AG04449 (cell line): ENCODE data around the gene OPA1.

Experiments used
- CTCF ChIA-PET: fragments of 350-600 bp; formaldehyde crosslinking; extraction: SDS; loops from one replicate; lab custom pipeline; 2021; ENCODE audit warnings: antibody characterized with exemption; lab: Yijun Ruan, JAX
- POLR2A ChIA-PET: fragments of 400-600, 350-600 bp; formaldehyde crosslinking; extraction: SDS; loops from one replicate; lab custom pipeline; 2020; ENCODE audit warnings: antibody characterized with exemption, inconsistent platforms; lab: Yijun Ruan, JAX
- DNase-seq: peaks from one replicate; pipeline ENCODE4 v3.0.0-alpha.2; 2010; ENCODE audit warnings: low read depth, low spot score
- H3K4me3 ChIP-seq: 2 replicates; pipeline ENCODE4 v1.5.1; 2011; ENCODE audit warnings: low read depth, mild to moderate bottlenecking, control low read depth, low read length
- TF ChIP-seq, protein P1 (sequence below): IDR thresholded peaks from one replicate; pipeline ENCODE4 v1.5.1; 2011; ENCODE audit warnings: mild to moderate bottlenecking, moderate library complexity, low read length, control low read depth, inconsistent platforms; ENCODE audit not compliant: insufficient read depth; ENCODE audit errors: missing control alignments

Gene OPA1

DNA sequence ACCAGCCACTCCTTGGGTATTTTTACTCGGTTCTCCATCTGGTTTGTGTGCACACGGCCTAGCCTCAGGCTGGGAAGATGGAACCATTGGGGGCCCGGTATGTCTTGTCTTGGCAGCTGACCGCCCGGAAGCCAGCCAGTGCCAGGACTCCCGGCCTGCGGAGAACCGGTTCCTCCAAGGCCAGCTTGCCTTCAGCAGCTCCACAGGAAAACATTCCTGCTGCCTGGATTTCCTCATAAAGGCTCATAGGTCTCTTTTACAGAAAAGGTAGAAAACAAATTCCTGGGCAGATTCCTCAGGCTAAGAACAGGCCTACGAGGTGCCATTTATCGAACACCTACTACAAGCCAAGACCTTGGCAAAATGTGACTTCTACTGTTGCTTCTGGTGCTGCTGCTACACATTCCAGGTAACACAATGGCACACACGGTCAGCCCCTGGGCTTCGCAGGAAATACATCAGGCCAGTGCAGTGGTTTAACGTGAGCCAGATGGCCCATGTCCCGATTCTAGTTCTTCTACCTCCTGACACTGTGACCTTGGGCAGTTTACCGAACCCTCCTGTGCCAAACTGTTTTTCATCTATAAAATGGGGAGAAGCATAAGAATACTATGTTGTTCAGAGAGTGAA, 141.8 kb downstream of the OPA1 start:
- TF ChIP-seq, protein P1, sequence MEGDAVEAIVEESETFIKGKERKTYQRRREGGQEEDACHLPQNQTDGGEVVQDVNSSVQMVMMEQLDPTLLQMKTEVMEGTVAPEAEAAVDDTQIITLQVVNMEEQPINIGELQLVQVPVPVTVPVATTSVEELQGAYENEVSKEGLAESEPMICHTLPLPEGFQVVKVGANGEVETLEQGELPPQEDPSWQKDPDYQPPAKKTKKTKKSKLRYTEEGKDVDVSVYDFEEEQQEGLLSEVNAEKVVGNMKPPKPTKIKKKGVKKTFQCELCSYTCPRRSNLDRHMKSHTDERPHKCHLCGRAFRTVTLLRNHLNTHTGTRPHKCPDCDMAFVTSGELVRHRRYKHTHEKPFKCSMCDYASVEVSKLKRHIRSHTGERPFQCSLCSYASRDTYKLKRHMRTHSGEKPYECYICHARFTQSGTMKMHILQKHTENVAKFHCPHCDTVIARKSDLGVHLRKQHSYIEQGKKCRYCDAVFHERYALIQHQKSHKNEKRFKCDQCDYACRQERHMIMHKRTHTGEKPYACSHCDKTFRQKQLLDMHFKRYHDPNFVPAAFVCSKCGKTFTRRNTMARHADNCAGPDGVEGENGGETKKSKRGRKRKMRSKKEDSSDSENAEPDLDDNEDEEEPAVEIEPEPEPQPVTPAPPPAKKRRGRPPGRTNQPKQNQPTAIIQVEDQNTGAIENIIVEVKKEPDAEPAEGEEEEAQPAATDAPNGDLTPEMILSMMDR = no peak
- DNase-seq = no peak
- H3K4me3 ChIP-seq = no peak overlapping the region
- ChIA-PET CTCF (no interaction called here), POLR2A (no interaction called here)

DNA sequence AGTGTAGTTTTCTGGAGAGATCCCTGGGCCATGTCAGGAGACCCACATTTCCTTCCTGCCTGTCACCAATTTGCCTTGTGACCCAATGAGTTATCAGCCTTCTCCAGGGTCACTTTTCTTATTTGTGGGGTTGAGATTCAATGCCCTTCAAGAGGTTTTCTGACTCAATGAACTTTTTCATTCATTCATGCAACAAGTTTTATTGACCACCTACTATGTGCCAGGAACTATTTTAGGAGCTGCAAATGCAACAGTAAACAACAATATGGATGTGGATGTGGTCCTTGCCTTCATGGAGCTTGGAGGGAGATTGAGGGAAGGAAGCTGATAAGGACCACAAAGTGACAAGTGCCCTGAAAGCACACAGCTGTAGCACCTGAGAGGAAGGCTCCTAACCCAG, 142.8 kb downstream of the OPA1 start:
- no peak overlapping the region for H3K4me3 ChIP-seq
- TF ChIP-seq, protein P1 = no peak
- no peak for DNase-seq
- POLR2A ChIA-PET = no interaction called here
- CTCF ChIA-PET = no interaction called here

DNA sequence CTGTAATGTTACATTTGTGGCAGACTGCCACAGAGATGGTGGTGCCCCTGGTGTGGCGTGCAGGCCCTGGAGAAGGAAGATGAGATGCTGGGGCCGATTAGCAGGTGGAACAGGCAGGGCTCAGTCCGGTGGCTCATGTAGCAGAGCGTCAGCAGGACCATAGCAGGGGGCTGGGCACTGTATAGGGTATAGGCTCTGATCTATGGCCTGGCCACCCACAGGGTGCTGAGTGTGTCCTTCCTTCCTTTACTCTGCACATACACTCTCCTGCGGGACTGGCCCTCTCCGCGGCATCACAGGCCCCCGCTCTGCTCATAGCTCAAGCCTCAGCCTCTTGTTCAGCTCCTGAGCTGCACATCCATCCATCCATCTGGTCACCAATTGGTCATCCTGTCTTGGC, 143.6 kb downstream of the OPA1 start:
- CTCF ChIA-PET = no interaction called here
- POLR2A ChIA-PET = no interaction called here
- H3K4me3 ChIP-seq = no peak overlapping the region
- no peak for DNase-seq
- TF ChIP-seq, protein P1 = no peak

DNA sequence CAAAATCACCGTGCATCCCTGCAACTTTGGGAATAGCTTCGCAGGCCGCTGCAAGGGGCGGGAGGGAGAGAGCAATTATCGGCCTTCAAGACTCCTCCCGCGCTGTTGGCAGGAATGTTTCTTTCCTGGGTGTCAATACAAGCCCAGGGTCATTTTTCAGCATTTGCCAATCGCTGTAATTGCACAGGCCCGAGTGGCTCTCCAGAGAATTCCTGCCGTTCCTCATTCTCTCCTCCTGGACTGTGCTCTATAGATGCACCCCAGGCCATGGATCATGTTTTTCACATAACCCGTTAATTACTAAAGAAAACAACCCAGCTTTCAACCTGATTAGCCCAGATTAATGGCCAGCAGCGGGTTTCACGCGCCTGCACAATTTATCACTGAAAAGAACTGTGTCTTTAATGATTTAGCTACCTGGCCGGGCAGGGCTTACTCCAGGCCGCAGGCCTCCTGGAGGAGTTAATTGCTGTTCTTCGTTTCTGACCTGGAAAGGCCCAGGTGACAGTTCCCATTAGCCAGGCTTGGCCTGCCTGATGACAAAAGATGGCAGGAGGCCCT, 144.3 kb downstream of the OPA1 start:
- TF ChIP-seq, protein P1 = no peak
- no peak for DNase-seq
- ChIA-PET POLR2A (no interaction called here), CTCF (no interaction called here)
- H3K4me3 ChIP-seq = no peak overlapping the region

DNA sequence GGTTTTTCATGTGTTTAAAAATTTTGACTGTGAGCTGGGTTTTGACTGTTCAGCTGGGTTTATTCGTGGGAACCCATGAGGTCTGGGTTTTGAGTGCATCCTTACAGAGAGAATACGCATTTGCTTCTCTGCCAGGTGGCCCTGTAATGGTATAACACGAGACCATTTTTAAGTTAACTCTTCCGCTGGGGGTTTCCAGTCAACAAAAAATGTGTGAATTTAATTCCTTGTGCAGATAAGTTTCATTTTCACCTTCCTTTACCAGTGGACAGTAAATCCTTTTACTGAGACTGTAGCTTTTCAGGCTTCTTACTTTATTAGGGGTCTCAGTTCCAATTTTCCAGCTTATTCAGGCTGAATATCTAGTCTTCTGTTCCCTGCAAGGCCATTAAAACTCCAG, 149.6 kb downstream of the OPA1 start:
- CTCF ChIA-PET = interaction anchor here (1.1 kb wide), 1 partner anchor 73 kb away, joined by 3 read pairs; no protein-coding TSS in a partner anchor
- no peak for DNase-seq
- H3K4me3 ChIP-seq = no peak overlapping the region
- POLR2A ChIA-PET = no interaction called here
- TF ChIP-seq, protein P1 = no peak

DNA sequence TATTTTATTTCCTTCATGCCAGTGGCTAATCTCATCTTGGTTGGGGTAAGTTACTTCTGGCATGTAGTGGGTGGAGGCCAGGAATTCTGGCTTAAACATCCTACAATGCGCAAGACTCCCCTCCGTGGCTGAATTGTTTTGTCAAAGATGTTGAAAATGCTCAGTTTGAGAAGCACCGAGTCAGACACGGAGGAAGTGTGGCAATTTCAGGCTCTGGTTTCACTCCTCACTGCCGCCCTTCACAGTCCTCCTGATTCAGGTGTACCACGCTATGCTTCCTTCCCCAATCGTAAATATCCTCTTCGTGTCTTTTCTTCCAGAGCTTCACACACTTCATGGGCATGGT, 150.7 kb downstream of the OPA1 start:
- H3K4me3 ChIP-seq = no peak overlapping the region
- ChIA-PET POLR2A (no interaction called here), CTCF (interaction anchor here (1.1 kb wide), 1 partner anchor 74 kb away, joined by 3 read pairs; no protein-coding TSS in a partner anchor)
- DNase-seq = no peak
- TF ChIP-seq, protein P1 = no peak
